ENCODE measurements around the gene PRR20G.

DNA sequence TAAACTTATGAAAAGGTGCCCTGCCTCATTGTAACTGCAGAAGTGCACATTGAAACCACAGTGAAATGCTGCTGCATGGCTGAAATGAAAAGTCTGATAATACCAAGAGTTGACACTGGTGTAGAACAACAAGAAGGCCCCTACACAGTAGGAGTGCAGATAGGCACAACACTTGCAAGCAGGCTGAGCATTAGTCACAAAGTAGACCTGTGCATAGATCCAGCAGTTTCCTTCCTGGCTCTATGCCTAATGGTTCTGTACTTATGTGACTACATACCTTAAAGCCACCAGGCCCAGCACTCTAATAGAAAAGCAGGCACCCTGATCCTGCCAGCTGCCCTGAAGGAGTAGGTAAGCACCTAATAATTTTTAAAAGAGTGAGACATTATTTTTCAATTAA, 53.1 kb downstream of the PRR20G start:
- TF ChIP-seq JUND (IDR thresholded peaks at IDR 0.05; ENCODE audit: low read length): no peak
- no peak for TF ChIP-seq BCL11A (IDR thresholded peaks at IDR 0.05; ENCODE audit: low read depth in 2 of 2, low read length in 2 of 2)
